Trophoblast cell (in vitro differentiated cells and primary cell): ENCODE measurements around the gene PARD3B.

Source experiments
- DNase-seq, 2 donors: peaks; one replicate each; pipeline ENCODE4 v3.0.0-alpha.2; 2016
- H2AFZ ChIP-seq: 2 replicates; pipeline ENCODE4 v1.6.1; 2013; ENCODE audit warnings: low read length, moderate library complexity, mild to moderate bottlenecking; ENCODE audit not compliant: insufficient read depth, poor library complexity
- H2AK5ac ChIP-seq: 2 replicates; pipeline ENCODE4 v1.6.1; 2013; ENCODE audit warnings: mild to moderate bottlenecking, low read length
- H2BK120ac ChIP-seq: 2 replicates; pipeline ENCODE4 v1.6.1; 2013; ENCODE audit warnings: low read length, mild to moderate bottlenecking, moderate library complexity; ENCODE audit not compliant: insufficient read depth, poor library complexity
- H2BK12ac ChIP-seq: 2 replicates; pipeline ENCODE4 v1.6.1; 2013; ENCODE audit warnings: mild to moderate bottlenecking, low read length, moderate library complexity
- H2BK5ac ChIP-seq: 2 replicates; pipeline ENCODE4 v1.6.1; 2013; ENCODE audit warnings: low read length, low read depth, moderate library complexity, mild to moderate bottlenecking; ENCODE audit not compliant: poor library complexity
- H3K14ac ChIP-seq: 2 replicates; pipeline ENCODE4 v1.6.1; 2013; ENCODE audit warnings: mild to moderate bottlenecking, low read length
- H3K18ac ChIP-seq: 2 replicates; pipeline ENCODE4 v1.6.1; 2013; ENCODE audit warnings: mild to moderate bottlenecking, low read length
- H3K23ac ChIP-seq: 2 replicates; pipeline ENCODE4 v1.6.1; 2013; ENCODE audit warnings: low read length
- H3K27ac ChIP-seq: 2 replicates; pipeline ENCODE4 v1.5.1; 2013; ENCODE audit warnings: low read depth, mild to moderate bottlenecking, inconsistent platforms, low read length, moderate library complexity
- H3K27me3 ChIP-seq: 2 replicates; pipeline ENCODE4 v1.6.1; 2013; ENCODE audit warnings: inconsistent platforms, mild to moderate bottlenecking, low read length, moderate library complexity; ENCODE audit not compliant: insufficient read depth
- H3K36me3 ChIP-seq, 2 experiments: 1 replicate in 1 of 2; 2 replicates in 1 of 2; pipeline ENCODE4 v1.6.1; 2013; ENCODE audit warnings: low read length in 2 of 2, mild to moderate bottlenecking in 2 of 2, moderate library complexity in 1 of 2; ENCODE audit not compliant: insufficient read depth in 2 of 2, control insufficient read depth in 1 of 2
- H3K4ac ChIP-seq: 2 replicates; pipeline ENCODE4 v1.6.1; 2013; ENCODE audit warnings: low read depth, mild to moderate bottlenecking, low read length, moderate library complexity
- H3K4me1 ChIP-seq, 2 experiments: 1 replicate in 1 of 2; 2 replicates in 1 of 2; pipeline ENCODE4 v1.6.1; 2013; ENCODE audit warnings: low read length in 2 of 2, mild to moderate bottlenecking in 2 of 2, moderate library complexity in 1 of 2; ENCODE audit not compliant: insufficient read depth in 2 of 2, control insufficient read depth in 1 of 2
- H3K4me2 ChIP-seq: 2 replicates; pipeline ENCODE4 v1.6.1; 2013; ENCODE audit warnings: inconsistent platforms, mild to moderate bottlenecking, low read length, moderate library complexity
- H3K4me3 ChIP-seq: 2 replicates; pipeline ENCODE4 v1.5.1; 2013; ENCODE audit warnings: mild to moderate bottlenecking, low read depth, low read length, inconsistent platforms
- H3K79me1 ChIP-seq: one replicate; pipeline ENCODE4 v1.6.1; 2013; ENCODE audit warnings: low read length
- H3K79me2 ChIP-seq: 2 replicates; pipeline ENCODE4 v1.6.1; 2013; ENCODE audit warnings: low read length, mild to moderate bottlenecking; ENCODE audit not compliant: control insufficient read depth, insufficient read depth, poor library complexity
- H3K9ac ChIP-seq: 2 replicates; pipeline ENCODE4 v1.6.1; 2013; ENCODE audit warnings: mild to moderate bottlenecking, low read length
- H3K9me3 ChIP-seq: 2 replicates; pipeline ENCODE4 v1.6.1; 2013; ENCODE audit warnings: low read depth, mild to moderate bottlenecking, control low read depth, inconsistent platforms, low read length; ENCODE audit not compliant: insufficient read depth
- H4K12ac ChIP-seq: 2 replicates; pipeline ENCODE4 v1.6.1; 2013; ENCODE audit warnings: low read depth, mild to moderate bottlenecking, low read length, moderate library complexity
- H4K8ac ChIP-seq: 2 replicates; pipeline ENCODE4 v1.6.1; 2013; ENCODE audit warnings: low read depth, mild to moderate bottlenecking, low read length, moderate library complexity
- H4K91ac ChIP-seq: one replicate; pipeline ENCODE4 v1.6.1; 2013; ENCODE audit warnings: low read depth, mild to moderate bottlenecking, low read length, moderate library complexity
- WGBS: extraction: QIAGEN DNeasy Blood & Tissue Kit; methylation state at CpG from one replicate; pipeline ENCODE4 v1.1.7; 2013; ENCODE audit warnings: missing lambda C conversion rate; ENCODE audit not compliant: insufficient read length, insufficient coverage; ENCODE audit errors: extremely low coverage; 5-methylcytosine and 5-hydroxymethylcytosine counted together

The PARD3B gene

GRCh38 chr2:204692790-204693189 is 147.5 kb downstream of the PARD3B start:
- H3K36me3 ChIP-seq: no peaks in the 10 kb centered on the region
- H3K18ac ChIP-seq: no peak overlapping the region
- no peak overlapping the region for H4K91ac ChIP-seq
- no peak for DNase-seq
- H3K9ac ChIP-seq: no peak overlapping the region
- no peak overlapping the region for H2AFZ ChIP-seq
- no peak overlapping the region for H3K4me2 ChIP-seq
- H2BK120ac ChIP-seq: no peak overlapping the region
- no peak overlapping the region for H4K12ac ChIP-seq
- no peaks in the 10 kb centered on the region for H3K79me1 ChIP-seq
- H3K4ac ChIP-seq: no peak overlapping the region
- no peak overlapping the region for H3K4me3 ChIP-seq
- no peaks in the 10 kb centered on the region for H3K79me2 ChIP-seq
- H3K27me3 ChIP-seq: no peaks in the 10 kb centered on the region
- no peak overlapping the region for H3K14ac ChIP-seq
- no peak overlapping the region for H3K23ac ChIP-seq
- H3K4me1 ChIP-seq: no peaks in the 10 kb centered on the region
- H2BK5ac ChIP-seq: no peak overlapping the region
- no CpG with 5 or more reads among the region's 2 CpGs for WGBS
- no peak overlapping the region for H2BK12ac ChIP-seq
- H2AK5ac ChIP-seq: no peak overlapping the region
- no peak overlapping the region for H4K8ac ChIP-seq
- H3K9me3 ChIP-seq: no peaks in the 10 kb centered on the region
- H3K27ac ChIP-seq: no peak overlapping the region

GRCh38 chr2:204693262-204693661 is 148.0 kb downstream of the PARD3B start:
- Histone ChIP-seq H2AFZ (no peak overlapping the region), H3K4me1 (no peaks in the 10 kb centered on the region), H3K9me3 (no peaks in the 10 kb centered on the region), H3K4me2 (no peak overlapping the region), H2AK5ac (no peak overlapping the region), H3K79me1 (no peaks in the 10 kb centered on the region), H3K18ac (no peak overlapping the region), H2BK120ac (no peak overlapping the region), H3K36me3 (no peaks in the 10 kb centered on the region), H3K4me3 (no peak overlapping the region), H4K8ac (no peak overlapping the region), H4K12ac (no peak overlapping the region), H2BK5ac (no peak overlapping the region), H3K14ac (no peak overlapping the region), H3K27ac (no peak overlapping the region), H3K4ac (no peak overlapping the region), H3K23ac (no peak overlapping the region), H4K91ac (no peak overlapping the region), H2BK12ac (no peak overlapping the region), H3K9ac (no peak overlapping the region), H3K79me2 (no peaks in the 10 kb centered on the region), H3K27me3 (no peaks in the 10 kb centered on the region)
- WGBS: no CpG with 5 or more reads among the region's 3 CpGs
- DNase-seq: no peak

GRCh38 chr2:204695506-204695905 is 150.2 kb downstream of the PARD3B start:
- DNase-seq: no peak
- H2BK5ac ChIP-seq: no peak overlapping the region
- H3K14ac ChIP-seq: no peak overlapping the region
- no peak overlapping the region for H3K4me3 ChIP-seq
- H2BK120ac ChIP-seq: no peak overlapping the region
- H2AFZ ChIP-seq: no peak overlapping the region
- no peak overlapping the region for H3K27ac ChIP-seq
- no peaks in the 10 kb centered on the region for H3K4me1 ChIP-seq
- H2BK12ac ChIP-seq: no peak overlapping the region
- no peaks in the 10 kb centered on the region for H3K36me3 ChIP-seq
- H3K23ac ChIP-seq: no peak overlapping the region
- no peak overlapping the region for H4K91ac ChIP-seq
- no peak overlapping the region for H3K18ac ChIP-seq
- no peak overlapping the region for H3K4ac ChIP-seq
- no CpG with 5 or more reads among the region's 1 CpG for WGBS
- H4K12ac ChIP-seq: no peak overlapping the region
- H3K27me3 ChIP-seq: no peaks in the 10 kb centered on the region
- no peaks in the 10 kb centered on the region for H3K79me1 ChIP-seq
- H3K9ac ChIP-seq: no peak overlapping the region
- H3K4me2 ChIP-seq: no peak overlapping the region
- H2AK5ac ChIP-seq: no peak overlapping the region
- H3K79me2 ChIP-seq: no peaks in the 10 kb centered on the region
- no peaks in the 10 kb centered on the region for H3K9me3 ChIP-seq
- H4K8ac ChIP-seq: no peak overlapping the region

- H3K79me1 ChIP-seq: no peaks in the 10 kb centered on the region
Observed at GRCh38 chr2:204696124-204696523, 150.8 kb downstream of the PARD3B start.

More at GRCh38 chr2:204696124-204696523, 150.8 kb downstream of the PARD3B start:
- Histone ChIP-seq H3K4ac (no peak overlapping the region), H3K36me3 (no peaks in the 10 kb centered on the region), H2AFZ (no peak overlapping the region), H3K27me3 (no peaks in the 10 kb centered on the region), H3K79me2 (no peaks in the 10 kb centered on the region), H3K4me2 (no peak overlapping the region), H4K8ac (no peak overlapping the region), H4K12ac (no peak overlapping the region), H3K9ac (no peak overlapping the region), H3K18ac (no peak overlapping the region), H2BK5ac (no peak overlapping the region), H4K91ac (no peak overlapping the region), H3K27ac (no peak overlapping the region), H3K23ac (no peak overlapping the region), H2BK12ac (no peak overlapping the region), H2AK5ac (no peak overlapping the region), H2BK120ac (no peak overlapping the region), H3K4me1 (no peaks in the 10 kb centered on the region), H3K4me3 (no peak overlapping the region), H3K9me3 (no peaks in the 10 kb centered on the region), H3K14ac (no peak overlapping the region)
- no CpG with 5 or more reads among the region's 5 CpGs for WGBS
- DNase-seq: no peak
